ENCODE data around the gene DPYSL4. TPM values are rescaled to one million over a fixed set of nuclear protein-coding genes. Genes with fewer than 3 reads are reported as not detected.

The DPYSL4 gene
- total RNA-seq, 2 experiments from 2014 or later, result 1.2 to 1.6 TPM

GRCh38 chr10:132145002-132145401, 41.7 kb upstream of the DPYSL4 start:
- Mint-ChIP-seq H3K4me3 (no peak overlapping the region), H3K36me3 (ENCODE audit: low read depth) (no peaks in the 10 kb centered on the region), H3K27ac (no peak overlapping the region), H3K27me3 (peaks cover 2% of the 10 kb centered on the region), H3K4me1 (no peaks in the 10 kb centered on the region), H3K9me3 (no peaks in the 10 kb centered on the region)
- ChIA-PET CTCF (interaction anchor here (1.3 kb wide), 1 partner anchor 13 kb away, joined by 3 read pairs; no protein-coding TSS in a partner anchor), POLR2A (no interaction called here)
- DNase-seq, result no peak

GRCh38 chr10:132145521-132146185, 41.1 kb upstream of the DPYSL4 start:
- H3K9me3 Mint-ChIP-seq, result no peaks in the 10 kb centered on the region
- no peak overlapping the region for H3K4me3 Mint-ChIP-seq
- H3K36me3 Mint-ChIP-seq (ENCODE audit: low read depth), result no peaks in the 10 kb centered on the region
- no peaks in the 10 kb centered on the region for H3K4me1 Mint-ChIP-seq
- peaks cover 2% of the 10 kb centered on the region for H3K27me3 Mint-ChIP-seq
- no peak overlapping the region for H3K27ac Mint-ChIP-seq
- ChIA-PET CTCF (interaction anchor here (1.3 kb wide), 1 partner anchor 14 kb away, joined by 3 read pairs; no protein-coding TSS in a partner anchor), POLR2A (no interaction called here)
- no peak for DNase-seq

- H3K4me1 Mint-ChIP-seq, result no peaks in the 10 kb centered on the region
- no peak overlapping the region for H3K27ac Mint-ChIP-seq
- ChIA-PET POLR2A (no interaction called here), CTCF (no interaction called here)
- no peaks in the 10 kb centered on the region for H3K9me3 Mint-ChIP-seq
- H3K36me3 Mint-ChIP-seq (ENCODE audit: low read depth), result no peaks in the 10 kb centered on the region
- peaks cover 2% of the 10 kb centered on the region for H3K27me3 Mint-ChIP-seq
- no peak overlapping the region for H3K4me3 Mint-ChIP-seq
- DNase-seq, result no peak
These were observed 40.5 kb upstream of the DPYSL4 start for GRCh38 chr10:132146271-132146671.

- Mint-ChIP-seq H3K9me3 (no peaks in the 10 kb centered on the region), H3K36me3 (ENCODE audit: low read depth) (no peaks in the 10 kb centered on the region), H3K4me3 (no peak overlapping the region), H3K27me3 (peaks cover 2% of the 10 kb centered on the region), H3K4me1 (no peaks in the 10 kb centered on the region), H3K27ac (no peak overlapping the region)
- ChIA-PET CTCF (interaction anchor here (0.8 to 1.1 kb wide), 2 partner anchors 57 to 72 kb away, joined by 3 read pairs; no protein-coding TSS in a partner anchor), POLR2A (no interaction called here)
- DNase-seq, result no peak
These were observed 39.5 kb upstream of the DPYSL4 start for GRCh38 chr10:132146941-132147915.

GRCh38 chr10:132148261-132149251, 38.2 kb upstream of the DPYSL4 start:
- DNase-seq, result no peak
- Mint-ChIP-seq H3K36me3 (ENCODE audit: low read depth) (no peaks in the 10 kb centered on the region), H3K4me3 (no peak overlapping the region), H3K27me3 (no peaks in the 10 kb centered on the region), H3K4me1 (no peaks in the 10 kb centered on the region), H3K9me3 (no peaks in the 10 kb centered on the region), H3K27ac (no peak overlapping the region)
- ChIA-PET CTCF (no interaction called here), POLR2A (no interaction called here)

GRCh38 chr10:132149271-132149670, 37.5 kb upstream of the DPYSL4 start:
- no peak for DNase-seq
- Mint-ChIP-seq H3K9me3 (no peaks in the 10 kb centered on the region), H3K27ac (no peak overlapping the region), H3K4me1 (no peaks in the 10 kb centered on the region), H3K27me3 (no peaks in the 10 kb centered on the region), H3K4me3 (no peak overlapping the region), H3K36me3 (ENCODE audit: low read depth) (no peaks in the 10 kb centered on the region)
- ChIA-PET POLR2A (no interaction called here), CTCF (no interaction called here)

- H3K4me1 Mint-ChIP-seq, result no peaks in the 10 kb centered on the region
- POLR2A ChIA-PET, result no interaction called here
- H3K27ac Mint-ChIP-seq, result no peak overlapping the region
- H3K27me3 Mint-ChIP-seq, result no peaks in the 10 kb centered on the region
- H3K36me3 Mint-ChIP-seq (ENCODE audit: low read depth), result no peaks in the 10 kb centered on the region
- no peaks in the 10 kb centered on the region for H3K9me3 Mint-ChIP-seq
- no peak for DNase-seq
- H3K4me3 Mint-ChIP-seq, result no peak overlapping the region
- CTCF ChIA-PET, result no interaction called here
These were observed 36.8 kb upstream of the DPYSL4 start for GRCh38 chr10:132149917-132150316.

- DNase-seq, result no peak
- no peaks in the 10 kb centered on the region for H3K27me3 Mint-ChIP-seq
- no peaks in the 10 kb centered on the region for H3K36me3 Mint-ChIP-seq (ENCODE audit: low read depth)
- H3K4me1 Mint-ChIP-seq, result no peaks in the 10 kb centered on the region
- H3K27ac Mint-ChIP-seq, result no peak overlapping the region
- H3K9me3 Mint-ChIP-seq, result no peaks in the 10 kb centered on the region
- ChIA-PET CTCF (no interaction called here), POLR2A (no interaction called here)
- H3K4me3 Mint-ChIP-seq, result no peak overlapping the region
These were observed 36.0 kb upstream of the DPYSL4 start for GRCh38 chr10:132150777-132151176.

GRCh38 chr10:132151286-132151950, 35.3 kb upstream of the DPYSL4 start:
- Mint-ChIP-seq H3K4me1 (no peaks in the 10 kb centered on the region), H3K36me3 (ENCODE audit: low read depth) (no peaks in the 10 kb centered on the region), H3K9me3 (no peaks in the 10 kb centered on the region), H3K27me3 (no peaks in the 10 kb centered on the region), H3K4me3 (no peak overlapping the region), H3K27ac (no peak overlapping the region)
- CTCF ChIA-PET, result interaction anchor here (3.4 kb wide), 1 partner anchor 9 kb away, joined by 13 read pairs; no protein-coding TSS in a partner anchor
- POLR2A ChIA-PET, result no interaction called here
- no peak for DNase-seq

- Mint-ChIP-seq H3K27ac (no peak overlapping the region), H3K36me3 (ENCODE audit: low read depth) (no peaks in the 10 kb centered on the region), H3K4me3 (no peak overlapping the region), H3K9me3 (no peaks in the 10 kb centered on the region), H3K4me1 (no peaks in the 10 kb centered on the region), H3K27me3 (no peaks in the 10 kb centered on the region)
- DNase-seq, result no peak
- ChIA-PET POLR2A (no interaction called here), CTCF (interaction anchor here (3.4 kb wide), 1 partner anchor 9 kb away, joined by 13 read pairs; no protein-coding TSS in a partner anchor)
These were observed 34.7 kb upstream of the DPYSL4 start for GRCh38 chr10:132151951-132152505.

- Mint-ChIP-seq H3K27me3 (no peaks in the 10 kb centered on the region), H3K36me3 (ENCODE audit: low read depth) (no peaks in the 10 kb centered on the region), H3K9me3 (no peaks in the 10 kb centered on the region), H3K4me1 (peaks cover 5% of the 10 kb centered on the region), H3K27ac (no peak overlapping the region), H3K4me3 (no peak overlapping the region)
- no peak for DNase-seq
- CTCF ChIA-PET, result interaction anchor here (1.0 to 3.4 kb wide), 2 partner anchors 10 to 386 kb away, joined by 3 to 13 read pairs; no protein-coding TSS in a partner anchor
- POLR2A ChIA-PET, result no interaction called here
These were observed 33.7 kb upstream of the DPYSL4 start for GRCh38 chr10:132152896-132153580.

Data from activated CD4-positive, alpha-beta T cell treated with anti-CD3 and anti-CD28 coated beads, Interleukin-2, amount 10 ng/mL, durations not matched to agents 7 days and 5 days (primary cell).